Motor neuron (in vitro differentiated cells): ENCODE data around the gene SLIT1. TPM values are rescaled to one million over a fixed set of nuclear protein-coding genes. Genes with fewer than 3 reads are reported as not detected.
"Not testable (repeated sequence)": the region's sequence is repeated elsewhere in the genome, so short reads cannot be mapped to it uniquely, and the experiment has no call there.

Experiments
- ATAC-seq, 8 experiments: fragments of 200-7000 bp; cut with Tn5 transposase; replicated peaks in 6 of 8; 2 replicates each; pipeline ENCODE4 v1.8.0; 2021; ENCODE audit warnings: mild to moderate bottlenecking in 8 of 8, moderate library complexity in 8 of 8
- H3K27ac ChIP-seq, 2 donors: fragments of 250-450 bp; sonication (Bioruptor Pico); 2 replicates each; pipeline ENCODE4 v1.9.0; 2021; ENCODE audit warnings: antibody characterized with exemption in 2 of 2, mild to moderate bottlenecking in 2 of 2, moderate library complexity in 1 of 2
- H3K4me1 ChIP-seq, 2 donors: fragments of 250-450 bp; sonication (Bioruptor Pico); replicated peaks in 1 of 2; 2 replicates each; pipeline ENCODE4 v1.6.1; 2021; ENCODE audit warnings: antibody characterized with exemption in 2 of 2, mild to moderate bottlenecking in 2 of 2, moderate library complexity in 1 of 2
- H3K4me3 ChIP-seq, 5 donors: fragments of 250-450 bp; sonication (Bioruptor Pico); 2 replicates each; pipeline ENCODE4 v1.9.0; 2021; ENCODE audit warnings: antibody characterized with exemption in 5 of 5, mild to moderate bottlenecking in 5 of 5, moderate library complexity in 4 of 5
- whole genome bisulfite sequencing, 10 experiments: fragments of 450-650 bp; shearing (Covaris generic); methylation state at CpG; one replicate each; pipeline ENCODE4 v1.0.0; 2022; 5-methylcytosine and 5-hydroxymethylcytosine counted together
- in situ Hi-C, 9 experiments: fragments of 400-800 bp; cut with MboI; loops; one replicate each; pipeline ENCODE4 v1.15.0; 2021; ENCODE audit warnings: low sequenced_read_pairs in 9 of 9, low pct_unique_long_range_greater_than_20kb in 2 of 9; ENCODE audit not compliant: unreplicated experiment in 9 of 9
- total RNA-seq, 8 experiments: library from RNA; unstranded; fragments of 300-600 nt; gene quantifications; 2 replicates each; pipeline versions ENCODE4 v1.2.3 to v1.2.4, GENCODE V29; 2022

The SLIT1 gene
- total RNA-seq, 8 experiments from 2014 or later, result 0.20 to 137 (median 54.2) TPM

DNA sequence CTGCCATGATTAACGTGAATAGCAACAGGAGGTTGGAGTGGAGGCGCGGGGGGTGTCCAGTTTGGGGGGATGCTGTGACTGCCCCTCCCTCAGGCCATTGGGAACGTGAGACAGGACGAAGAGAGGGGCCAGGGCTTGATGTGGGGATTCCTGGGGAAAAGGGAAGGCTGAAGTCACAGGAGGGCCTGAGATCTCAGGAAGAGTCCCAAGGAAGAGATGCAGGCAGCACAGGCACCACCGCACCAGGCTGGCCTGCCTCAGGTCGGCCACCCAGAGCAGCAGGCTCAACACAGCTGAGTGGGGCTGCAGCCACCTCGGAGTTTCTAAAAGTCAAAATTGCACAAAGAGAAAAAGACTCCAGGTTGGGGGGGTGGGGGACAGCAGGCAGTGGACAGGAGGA is 86.7 kb downstream of the SLIT1 start:
- ATAC-seq, result no peak
- H3K4me1 ChIP-seq, result peaks cover 42 to 54% of the 10 kb centered on the region in 2 donors

DNA sequence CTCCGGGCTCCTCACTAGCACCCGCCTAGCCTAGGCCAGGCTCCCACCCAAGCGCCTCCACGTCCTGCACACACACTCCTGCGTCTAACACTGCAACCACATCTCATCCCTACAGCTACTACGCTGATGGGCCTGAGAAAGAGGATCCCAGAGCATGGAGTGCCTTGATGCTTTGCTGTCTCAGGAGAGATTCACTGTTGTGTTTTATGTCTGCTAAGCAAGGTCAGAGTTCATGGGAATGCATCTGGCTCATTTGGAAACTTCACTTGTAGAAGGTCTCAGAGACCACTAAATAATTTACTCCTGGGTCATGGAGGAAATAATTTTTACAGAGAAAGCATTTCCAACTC is 88.7 kb downstream of the SLIT1 start:
- peak in 5 of 8 experiments; percentile 22 to 75 (median 61) for ATAC-seq
- 8 to 55% (median 31%) methylated on average over 2 to 5 of the region's 6 CpGs; no CpG with 5 or more reads in 6 of the 10 experiments for WGBS, 10 experiments
- in situ Hi-C loops, result loop anchor here in 1 of 9 experiments (25.0 kb wide), 1 partner anchor 90 kb away; the partner anchor contains the start of gene SLIT1
- Histone ChIP-seq H3K27ac (peak overlapping the region; percentile 67 to 72), H3K4me3 (no peak overlapping the region), H3K4me1 (peaks cover 30 to 37% of the 10 kb centered on the region in 2 donors)

More for the DNA sequence above, 86.7 kb downstream of the SLIT1 start:
- H3K4me3 ChIP-seq, result no peak overlapping the region
- no peak overlapping the region for H3K27ac ChIP-seq
- in situ Hi-C loops, result loop anchor here in 1 of 9 experiments (25.0 kb wide), 1 partner anchor 88 kb away; the partner anchor contains the start of gene SLIT1
- 0 to 100% (median 57%) methylated on average over 1 of the region's 8 CpGs; no CpG with 5 or more reads in 5 of the 10 experiments for WGBS, 10 experiments

DNA sequence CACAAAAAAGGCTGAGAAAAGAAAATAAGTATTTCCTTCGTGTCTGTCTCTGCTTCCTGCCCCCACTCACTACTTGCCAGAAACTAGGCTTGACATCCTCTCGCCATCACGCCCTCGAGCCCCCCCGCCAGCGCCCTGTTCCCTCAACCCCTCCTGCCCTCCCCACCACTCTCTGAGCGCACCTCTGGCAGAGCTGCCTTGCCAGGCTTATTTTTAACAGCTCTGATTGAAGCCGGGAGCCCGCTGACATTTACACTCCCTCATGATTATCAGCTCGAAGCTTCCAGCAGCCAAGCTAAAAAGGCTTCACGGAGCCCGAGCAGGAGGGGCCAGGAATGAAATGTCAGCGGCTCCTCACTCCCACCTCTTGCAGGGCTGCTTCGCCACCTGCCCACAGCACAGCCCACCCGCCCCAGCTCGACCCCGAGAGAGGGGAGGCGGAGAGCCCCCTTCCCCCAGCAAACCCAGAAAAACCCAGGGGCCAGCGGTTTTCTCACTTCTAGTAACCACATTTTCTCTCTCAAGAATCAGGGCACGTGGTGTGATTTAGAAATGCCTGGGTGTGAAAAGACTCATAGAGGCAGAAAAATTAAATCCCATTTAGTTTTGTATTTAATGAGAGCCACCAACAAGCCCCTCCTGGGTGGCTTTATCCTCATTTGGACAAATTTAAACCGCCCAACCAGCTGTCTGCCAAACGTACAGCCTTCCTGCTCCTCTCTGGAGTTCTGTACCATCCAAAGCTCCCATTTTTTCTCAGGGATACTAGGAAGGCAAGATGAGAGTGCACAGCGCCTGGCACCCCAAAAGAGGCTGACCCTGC is 89.3 kb downstream of the SLIT1 start:
- Histone ChIP-seq H3K4me1 (peaks cover 30 to 37% of the 10 kb centered on the region in 2 donors), H3K27ac (peak overlapping the region; percentile 67 to 72), H3K4me3 (no peak overlapping the region)
- in situ Hi-C loops, result loop anchor here in 1 of 9 experiments (25.0 kb wide), 1 partner anchor 91 kb away; the partner anchor contains the start of gene SLIT1
- WGBS, 10 experiments, result 0 to 50% (median 33%) methylated on average over 1 to 7 of the region's 23 CpGs; no CpG with 5 or more reads in 4 of the 10 experiments
- ATAC-seq, result peak in 5 of 8 experiments; percentile 73 to 81 (median 81)

DNA sequence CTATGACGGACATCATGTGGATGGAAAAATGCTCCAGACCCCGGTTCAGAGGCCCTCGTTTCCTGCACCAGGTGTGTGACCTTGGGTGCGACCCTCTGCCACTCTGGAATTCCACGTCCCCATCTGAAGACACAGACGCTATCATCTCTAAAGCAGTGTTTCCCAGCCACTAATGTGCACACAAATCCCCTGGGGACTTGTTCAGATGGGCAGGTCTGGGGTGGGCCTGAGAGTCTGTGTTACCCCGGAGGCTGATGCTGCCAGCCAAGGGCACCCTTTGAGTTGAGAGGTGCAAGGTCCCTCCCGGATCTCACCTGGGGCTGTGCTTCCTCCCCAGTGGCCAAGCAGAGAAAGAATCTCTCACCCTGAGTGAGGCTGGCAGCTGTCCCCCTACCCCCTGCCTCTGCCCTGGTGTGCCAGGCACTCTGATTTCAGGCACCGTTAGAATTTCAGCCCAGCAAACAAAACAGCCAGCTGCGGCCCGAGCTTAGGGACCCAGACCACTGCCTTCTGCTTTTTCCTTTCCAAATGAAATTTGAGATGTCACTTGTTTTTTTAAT is 90.0 kb downstream of the SLIT1 start:
- H3K27ac ChIP-seq, result peak overlapping the region; percentile 67 to 72
- 0 to 83% (median 49%) methylated on average over 1 to 6 of the region's 11 CpGs; no CpG with 5 or more reads in 4 of the 10 experiments for WGBS, 10 experiments
- ATAC-seq, result peak in 5 of 8 experiments; percentile 22 to 35 (median 31)
- in situ Hi-C loops, result loop anchor here in 1 of 9 experiments (25.0 kb wide), 1 partner anchor 92 kb away; the partner anchor contains the start of gene SLIT1
- no peak overlapping the region for H3K4me3 ChIP-seq
- H3K4me1 ChIP-seq, result peaks cover 30 to 37% of the 10 kb centered on the region in 2 donors

DNA sequence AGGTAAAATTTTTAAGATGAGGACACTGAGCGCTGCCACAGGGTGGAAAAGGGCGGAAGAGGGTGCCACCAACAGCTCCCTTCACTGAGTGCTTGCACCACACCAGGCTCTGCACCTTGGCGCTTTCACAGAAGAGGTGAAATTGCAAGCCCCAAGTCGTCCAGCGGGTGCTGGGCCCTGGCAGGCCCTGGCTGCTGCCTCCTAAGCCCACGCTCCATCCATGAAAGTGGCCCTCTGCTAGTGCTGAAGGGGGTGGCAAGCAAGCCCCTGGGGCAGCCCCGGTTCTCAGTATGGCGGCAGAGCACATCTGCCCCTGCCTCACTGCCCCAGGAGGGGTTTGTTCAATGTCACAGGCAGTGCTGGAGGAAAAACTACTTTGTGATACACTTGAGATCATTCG is 95.1 kb downstream of the SLIT1 start:
- H3K27ac ChIP-seq, result no peak overlapping the region
- no peak for ATAC-seq
- peaks cover 16 to 21% of the 10 kb centered on the region in 2 donors for H3K4me1 ChIP-seq
- in situ Hi-C loops, result loop anchor here in 1 of 9 experiments (25.0 kb wide), 1 partner anchor 97 kb away; the partner anchor contains the start of gene SLIT1
- no peak overlapping the region for H3K4me3 ChIP-seq
- WGBS, 10 experiments, result 0 to 100% (median 71%) methylated on average over 1 to 7 of the region's 9 CpGs; no CpG with 5 or more reads in 3 of the 10 experiments

DNA sequence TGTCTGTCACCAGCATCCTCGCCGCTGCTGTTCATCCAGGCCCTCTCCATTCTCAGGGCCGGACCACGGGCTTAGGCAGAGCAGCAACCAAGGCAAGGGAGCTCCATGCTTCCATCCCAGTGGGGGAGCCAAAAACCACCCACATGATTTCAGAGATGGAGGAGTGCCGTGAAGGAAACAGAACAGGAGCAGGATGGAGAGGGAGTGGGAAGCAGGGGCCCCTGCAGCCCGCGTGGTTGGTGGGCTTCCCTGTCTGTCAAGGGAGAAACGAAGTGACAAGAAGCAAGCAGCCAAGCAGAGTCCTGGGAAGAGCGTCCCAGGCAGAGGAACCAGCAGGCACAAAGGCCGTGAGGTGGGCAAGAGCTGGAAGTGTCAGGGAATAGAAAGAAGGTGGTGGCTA is 95.7 kb downstream of the SLIT1 start:
- no peak overlapping the region for H3K27ac ChIP-seq
- 17 to 100% (median 78%) methylated on average over 1 to 4 of the region's 10 CpGs; no CpG with 5 or more reads in 2 of the 10 experiments for WGBS, 10 experiments

DNA sequence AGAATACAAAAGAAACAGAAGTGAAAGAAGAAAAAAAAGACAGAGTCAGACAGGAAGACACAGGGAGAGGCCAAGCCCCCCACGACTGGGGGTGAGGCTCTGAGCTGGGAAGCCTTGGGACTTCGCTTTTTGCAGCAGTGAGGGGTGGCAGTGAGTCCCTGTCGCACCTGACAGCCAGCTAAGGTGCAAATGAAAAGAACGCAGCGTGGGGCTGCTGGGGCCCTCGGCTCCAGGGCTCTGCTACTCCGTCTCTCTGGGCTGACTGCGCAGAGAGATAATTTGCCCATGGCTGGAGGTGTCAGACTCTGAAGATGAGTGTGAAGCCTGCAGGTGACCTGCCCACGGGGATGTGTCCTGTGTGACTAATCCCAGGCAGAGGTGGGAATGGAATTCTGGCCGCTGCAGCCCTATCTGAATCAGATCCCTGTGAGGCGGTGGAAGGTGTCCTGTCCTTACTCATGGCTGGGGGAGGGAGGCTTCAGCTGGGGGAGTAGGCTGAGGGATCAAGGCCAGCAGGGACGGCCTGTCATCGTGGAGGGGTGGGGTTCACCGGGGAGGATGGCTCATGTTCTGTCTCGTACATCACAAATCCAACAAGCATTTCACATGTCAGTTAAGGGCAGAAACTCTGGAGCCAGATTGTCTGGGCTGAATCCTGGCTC is 96.4 kb downstream of the SLIT1 start:
- peak in 7 of 8 experiments; percentile 38 to 93 (median 75) for ATAC-seq
- H3K27ac ChIP-seq, result no peak overlapping the region
- in situ Hi-C loops, result loop anchor here in 1 of 9 experiments (25.0 kb wide), 1 partner anchor 98 kb away; the partner anchor contains the start of gene SLIT1
- WGBS, 10 experiments, result 7 to 60% (median 40%) methylated on average over 2 to 8 of the region's 15 CpGs; no CpG with 5 or more reads in 4 of the 10 experiments
- peaks cover 4 to 12% of the 10 kb centered on the region in 2 donors for H3K4me1 ChIP-seq
- H3K4me3 ChIP-seq, result no peak overlapping the region

More for the DNA sequence above, 95.7 kb downstream of the SLIT1 start:
- in situ Hi-C loops, result loop anchor here in 1 of 9 experiments (25.0 kb wide), 1 partner anchor 97 kb away; the partner anchor contains the start of gene SLIT1
- ATAC-seq, result peak in 2 of 8 experiments; percentile 8 to 14
- Histone ChIP-seq H3K4me1 (peaks cover 10 to 15% of the 10 kb centered on the region in 2 donors), H3K4me3 (no peak overlapping the region)

DNA sequence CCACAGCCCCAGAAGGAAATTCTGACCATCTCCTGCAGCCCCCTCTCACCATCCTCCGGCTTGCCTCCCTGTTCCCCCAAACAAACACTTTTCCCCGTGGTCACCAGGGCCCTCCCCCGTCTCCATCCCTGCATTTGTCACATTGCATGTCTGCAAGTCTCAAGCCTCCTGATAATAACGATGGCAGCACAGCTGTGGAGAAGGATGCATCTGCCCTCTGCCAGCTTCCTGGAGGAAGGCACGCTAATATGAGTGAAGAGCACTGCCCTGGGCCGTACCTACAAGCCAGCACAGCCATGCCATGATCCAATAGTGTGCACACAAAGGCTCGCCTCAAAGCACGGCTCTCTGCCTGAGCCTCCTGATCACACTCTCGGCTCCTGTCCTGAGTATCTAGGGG is 98.5 kb downstream of the SLIT1 start:
- H3K27ac ChIP-seq, result no peak overlapping the region
- peaks cover 4 to 28% of the 10 kb centered on the region in 2 donors for H3K4me1 ChIP-seq
- no peak overlapping the region for H3K4me3 ChIP-seq
- ATAC-seq, result no peak
- in situ Hi-C loops, result loop anchor here in 1 of 9 experiments (25.0 kb wide), 1 partner anchor 100 kb away; the partner anchor contains the start of gene SLIT1
- WGBS, 10 experiments, result 58 to 90% (median 83%) methylated on average over 1 to 5 of the region's 9 CpGs; no CpG with 5 or more reads in 5 of the 10 experiments

- H3K27ac ChIP-seq, result no peak overlapping the region
- H3K4me3 ChIP-seq, result no peak overlapping the region
- WGBS, 10 experiments, result 38 to 100% (median 60%) methylated on average over 1 of the region's 1 CpG; no CpG with 5 or more reads in 7 of the 10 experiments
- in situ Hi-C loops, result loop anchor here in 1 of 9 experiments (25.0 kb wide), 1 partner anchor 101 kb away; the partner anchor contains the start of gene SLIT1
- ATAC-seq, result no peak
- peaks cover 4 to 28% of the 10 kb centered on the region in 2 donors for H3K4me1 ChIP-seq
These were observed 99.2 kb downstream of the SLIT1 start for GRCh38 chr10:97086530-97086929.

GRCh38 chr10:97083228-97083829 is 102.4 kb downstream of the SLIT1 start:
- in situ Hi-C loops, result loop anchor here in 1 of 9 experiments (25.0 kb wide), 1 partner anchor 104 kb away; the partner anchor contains the start of gene SLIT1
- WGBS, 10 experiments, result 20 to 73% (median 67%) methylated on average over 2 to 8 of the region's 9 CpGs; no CpG with 5 or more reads in 3 of the 10 experiments

GRCh38 chr10:97082575-97082974 is 103.2 kb downstream of the SLIT1 start:
- not testable (repeated sequence) for H3K4me3 ChIP-seq, ATAC-seq, H3K27ac ChIP-seq
- in situ Hi-C loops, result loop anchor here in 1 of 9 experiments (25.0 kb wide), 1 partner anchor 105 kb away; the partner anchor contains the start of gene SLIT1
- WGBS, 10 experiments, result 40 to 100% (median 85%) methylated on average over 1 to 5 of the region's 7 CpGs; no CpG with 5 or more reads in 2 of the 10 experiments
- H3K4me1 ChIP-seq, result peaks cover 28 to 33% of the 10 kb centered on the region in 2 donors

More at GRCh38 chr10:97083228-97083829, 102.4 kb downstream of the SLIT1 start:
- ATAC-seq, result peak in 5 of 8 experiments; percentile 38 to 88 (median 82)
- Histone ChIP-seq H3K4me3 (no peak overlapping the region), H3K4me1 (peaks cover 25 to 33% of the 10 kb centered on the region in 2 donors), H3K27ac (peak overlapping the region in 1 of 2 donors; percentile 71)
